T-helper 1 cell (primary cell): ENCODE measurements around the gene MEI4.
"Not testable (repeated sequence)": the region's sequence is repeated elsewhere in the genome, so short reads cannot be mapped to it uniquely, and the experiment has no call there.

Experiments
- DNase-seq, 5 donors: peaks; one replicate each; pipeline ENCODE4 v3.0.0-alpha.2; 2012 to 2020

The MEI4 gene

DNA sequence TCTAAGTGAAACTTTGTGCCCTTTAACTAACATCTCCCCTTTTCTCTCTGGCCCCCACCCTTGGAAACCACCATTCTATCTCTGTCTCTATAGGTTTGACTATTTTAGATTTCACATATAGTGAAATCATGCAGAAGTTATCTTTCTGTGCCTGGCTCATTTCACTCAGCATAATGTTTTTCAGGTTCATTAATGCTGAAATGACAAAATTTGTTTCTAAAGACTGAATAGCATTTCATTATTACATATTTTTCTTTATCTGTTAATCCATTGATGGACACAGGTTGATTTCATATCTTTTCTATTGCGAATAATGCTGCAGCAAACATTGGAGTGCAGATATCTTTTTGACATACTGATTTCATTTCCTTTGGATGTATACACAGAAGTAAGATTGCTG lies 30.7 kb downstream of the MEI4 start:
- no peak for DNase-seq

DNA sequence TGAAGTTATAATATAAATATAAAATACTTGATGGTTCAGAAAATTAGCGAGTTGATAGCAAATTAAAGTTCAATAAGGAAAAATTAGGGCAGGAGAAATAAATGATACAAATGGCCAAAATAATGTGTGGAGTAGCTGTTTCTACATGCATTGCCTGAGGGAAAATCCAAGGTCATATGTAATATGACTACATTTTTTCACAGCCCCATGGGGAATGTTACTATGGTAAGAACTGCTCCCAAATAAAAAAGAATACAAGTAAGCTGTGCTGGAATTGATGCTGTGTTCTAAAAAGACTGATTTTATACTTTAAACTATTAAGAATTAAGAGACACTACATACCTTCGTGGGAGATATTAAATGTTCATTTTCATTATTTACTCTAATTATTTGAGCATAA lies 34.1 kb downstream of the MEI4 start:
- DNase-seq: no peak

DNA sequence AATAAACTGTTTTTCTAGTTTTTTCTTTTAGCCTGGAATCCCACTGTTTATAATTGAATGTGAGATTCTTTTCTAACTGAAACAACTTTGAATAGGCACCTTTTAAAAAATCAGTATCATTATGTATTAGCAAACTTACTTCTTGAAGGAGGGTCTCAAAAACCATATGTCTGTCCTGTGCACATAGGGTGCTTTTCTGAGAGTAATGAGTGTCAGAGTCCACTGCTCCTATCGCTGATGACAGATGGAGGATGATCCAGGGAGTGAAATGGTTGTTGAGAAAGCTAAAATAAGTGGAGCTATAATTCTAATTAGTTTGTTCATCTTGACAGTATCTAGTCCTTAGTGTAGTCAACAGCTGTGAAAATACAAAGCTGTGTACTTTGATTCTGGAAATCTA lies 35.8 kb downstream of the MEI4 start:
- DNase-seq: no peak

- DNase-seq: not testable (repeated sequence)
These were observed 47.3 kb downstream of the MEI4 start for GRCh38 chr6:77700095-77700494.

DNA sequence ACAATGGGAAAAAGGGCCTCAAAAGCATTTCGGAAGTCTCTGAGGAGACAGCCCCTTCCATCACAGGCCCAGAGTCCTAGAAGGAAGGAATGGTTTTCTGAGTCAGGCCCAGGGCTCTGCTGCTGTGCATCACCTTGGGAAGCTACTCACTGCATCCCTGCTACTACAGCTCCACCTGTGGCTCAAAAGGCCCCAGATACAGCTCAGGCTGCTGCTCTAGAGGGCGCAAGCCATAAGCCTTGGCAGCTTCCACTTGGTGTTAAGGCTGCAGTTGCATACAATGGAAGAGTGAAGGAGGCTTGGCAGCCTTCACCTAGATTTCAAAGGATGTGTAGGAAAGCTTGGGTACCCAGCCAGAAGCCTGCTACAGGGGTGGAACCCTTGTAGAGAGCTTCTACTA lies 54.8 kb downstream of the MEI4 start:
- no peak for DNase-seq

DNA sequence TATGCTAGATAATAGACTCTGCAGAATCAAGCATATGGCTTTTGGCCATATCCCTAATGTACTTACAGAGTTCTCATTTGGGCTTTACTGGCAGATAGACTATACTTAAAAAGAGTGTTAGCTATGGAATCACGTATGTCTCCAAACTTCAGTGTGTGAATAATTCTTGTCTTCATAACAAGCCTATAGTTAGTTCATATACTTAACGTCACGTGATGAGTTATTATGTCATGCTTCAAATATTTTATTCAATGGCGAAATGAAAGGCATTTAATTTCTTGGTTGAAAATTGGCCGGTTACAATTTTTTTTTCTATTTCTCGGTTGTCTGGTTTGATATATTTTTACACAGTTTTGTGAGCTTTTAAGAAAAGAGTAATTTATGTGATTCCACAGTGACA lies 62.7 kb downstream of the MEI4 start:
- DNase-seq: no peak

DNA sequence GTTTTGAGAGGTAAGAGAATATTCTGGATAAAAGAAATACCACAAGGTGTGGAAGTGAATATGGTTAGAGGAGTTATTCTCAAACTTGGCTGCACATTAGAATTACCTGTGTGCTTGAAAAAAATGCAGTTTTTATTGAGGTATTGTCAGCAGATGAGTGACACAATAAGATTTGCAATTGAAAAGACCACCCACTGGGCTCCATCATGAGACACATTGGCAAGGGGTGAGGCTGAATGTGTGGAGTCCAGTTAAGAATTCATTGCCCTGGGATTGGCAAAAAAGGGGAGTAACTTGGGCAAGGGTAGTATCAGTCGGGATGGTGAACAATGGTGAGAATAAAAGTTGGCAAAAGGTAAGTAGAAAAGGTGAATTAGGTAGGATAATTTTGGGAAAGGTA lies 63.5 kb downstream of the MEI4 start:
- DNase-seq: no peak

- not testable (repeated sequence) for DNase-seq
These were observed 83.2 kb downstream of the MEI4 start for GRCh38 chr6:77736010-77736409.

GRCh38 chr6:77740380-77740779 lies 87.5 kb downstream of the MEI4 start:
- DNase-seq: no peak

DNA sequence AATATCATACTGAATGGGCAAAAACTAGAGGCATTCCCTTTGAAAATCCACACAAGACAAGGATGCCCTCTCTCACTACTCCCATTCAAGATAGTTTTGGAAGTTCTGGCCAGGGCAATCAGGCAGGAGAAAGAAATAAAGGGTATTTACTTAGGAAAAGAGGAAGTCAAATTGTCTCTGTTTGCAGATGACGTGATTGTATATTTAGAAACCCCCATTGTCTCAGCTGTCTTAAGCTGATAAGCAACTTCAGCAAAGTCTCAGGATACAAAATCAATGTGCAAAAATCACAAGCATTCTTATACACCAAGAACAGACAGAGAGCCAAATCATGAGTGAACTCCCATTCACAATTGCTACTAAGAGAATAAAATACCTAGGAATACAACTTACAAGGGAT lies 99.3 kb downstream of the MEI4 start:
- DNase-seq: not testable (repeated sequence)

- DNase-seq: no peak
These were observed 109.5 kb downstream of the MEI4 start for GRCh38 chr6:77762386-77762785.

GRCh38 chr6:77763124-77763523 lies 110.3 kb downstream of the MEI4 start:
- no peak for DNase-seq

- no peak for DNase-seq
These were observed 111.5 kb downstream of the MEI4 start for GRCh38 chr6:77764364-77764763.

GRCh38 chr6:77773157-77773822 lies 120.5 kb downstream of the MEI4 start:
- DNase-seq: no peak

DNA sequence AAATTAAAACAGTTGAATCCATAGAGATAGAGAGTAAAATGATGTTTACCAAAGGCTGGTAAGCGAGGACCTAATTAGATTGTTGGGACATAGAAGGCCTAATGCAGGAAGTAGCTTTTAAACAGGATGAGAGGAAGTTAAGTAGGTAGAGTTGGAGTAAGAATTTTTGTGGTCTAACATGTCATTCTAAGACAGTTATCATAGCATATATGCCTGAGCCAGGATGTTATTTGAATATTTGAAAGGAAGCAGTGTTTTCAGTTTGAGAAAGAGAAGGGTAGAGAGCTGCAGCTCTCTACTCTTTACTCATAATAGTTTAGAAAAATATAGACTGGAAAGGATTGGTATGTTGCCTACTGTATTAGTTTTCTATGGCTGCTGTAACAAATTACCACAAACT lies 121.6 kb downstream of the MEI4 start:
- peak in 1 of 5 donors; percentile 1 for DNase-seq

GRCh38 chr6:77776441-77776840 lies 123.6 kb downstream of the MEI4 start:
- no peak for DNase-seq

DNA sequence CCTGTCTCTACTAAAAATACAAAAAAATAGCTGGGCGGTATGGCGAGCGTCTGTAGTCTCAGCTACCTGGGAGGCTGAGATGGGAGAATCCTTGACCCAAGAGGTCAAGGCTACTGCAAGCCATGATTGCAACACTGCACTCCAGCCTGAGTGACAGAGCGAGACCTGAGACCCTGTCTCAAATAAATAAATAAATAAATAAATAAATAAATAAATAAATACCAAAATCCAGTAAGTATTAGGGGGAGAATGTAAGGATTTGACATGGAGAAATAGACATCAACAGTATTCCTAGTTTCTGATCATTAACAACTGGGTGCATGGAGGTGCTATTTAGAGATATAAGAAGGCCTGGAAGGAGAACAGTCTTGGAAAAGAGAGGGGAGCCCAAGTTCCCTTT lies 125.7 kb downstream of the MEI4 start:
- DNase-seq: no peak

DNA sequence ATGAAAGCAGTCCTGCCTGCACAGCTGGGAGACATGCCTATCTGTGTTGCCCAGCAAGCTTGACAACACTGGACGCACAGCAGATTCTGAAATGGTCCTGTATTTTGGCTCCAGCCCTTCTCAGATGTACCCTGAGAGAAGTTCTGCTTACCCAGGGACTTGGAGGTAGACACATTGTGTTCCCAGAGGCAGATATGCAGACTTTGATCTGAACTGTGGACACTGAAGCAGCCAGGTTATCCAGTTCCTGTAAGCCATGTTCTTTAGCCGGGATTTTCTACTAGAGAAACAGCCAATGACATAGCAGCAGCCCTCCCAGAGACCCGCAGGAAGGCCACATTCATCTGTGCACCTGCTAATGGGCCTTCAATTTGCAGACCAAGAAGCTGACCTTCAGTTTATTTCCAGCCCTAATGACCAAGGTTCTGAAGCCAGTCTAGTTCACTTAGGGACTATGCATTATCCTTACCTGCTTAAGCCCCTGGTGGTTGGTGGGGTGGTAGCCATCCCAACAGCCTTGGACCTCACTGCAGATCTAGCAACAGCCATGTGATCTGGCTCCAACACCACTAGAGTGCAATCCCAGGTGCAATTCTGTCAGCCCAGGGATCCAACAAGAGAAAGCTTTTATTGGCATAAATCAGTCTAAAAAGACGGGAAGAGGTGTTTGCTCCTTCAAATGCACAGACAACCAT lies 134.2 kb downstream of the MEI4 start:
- DNase-seq: no peak

DNA sequence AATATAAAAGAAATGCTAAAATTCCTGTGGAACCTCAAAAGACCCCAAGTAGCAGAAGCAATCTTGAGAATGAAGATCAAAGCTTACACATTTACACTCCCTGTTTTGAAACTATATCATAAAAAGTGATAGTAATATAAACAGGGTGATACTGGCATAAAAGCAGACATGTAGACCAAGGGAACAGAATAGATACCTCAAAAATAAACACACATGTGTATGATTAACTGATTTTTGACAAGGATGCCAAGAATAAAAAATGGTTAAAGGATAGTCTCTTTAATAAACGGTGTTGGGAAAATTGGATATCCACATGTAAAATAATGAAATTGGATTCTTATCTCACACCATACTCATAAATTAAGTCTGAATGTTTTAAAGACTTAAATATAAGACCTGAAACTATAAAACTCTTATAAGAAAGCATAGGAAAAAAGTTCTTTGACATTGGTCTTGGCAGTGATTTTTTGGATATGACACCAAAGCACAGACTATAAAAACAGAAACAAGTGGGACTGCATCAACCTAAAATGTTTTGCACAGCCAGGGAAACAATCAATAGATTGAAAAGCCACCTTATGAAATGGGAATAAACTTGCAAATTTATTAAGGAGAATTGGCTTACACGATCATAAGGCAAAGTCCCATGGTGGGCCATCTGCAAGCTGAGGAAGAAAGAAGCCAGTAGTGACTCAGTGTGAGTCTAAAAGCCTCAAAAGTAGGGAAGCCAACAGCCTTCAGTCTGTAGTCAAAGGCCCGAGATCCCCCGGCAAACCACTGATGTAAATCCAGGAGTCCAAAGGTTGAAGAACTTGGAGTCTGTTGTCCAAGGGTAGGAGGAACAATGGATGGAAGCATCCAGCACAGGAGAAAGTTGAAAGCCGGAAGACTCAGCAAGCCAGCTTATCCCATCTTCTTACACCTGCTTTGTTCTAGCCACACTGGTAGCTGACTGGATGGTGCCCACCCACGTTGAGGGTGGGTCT lies 144.3 kb downstream of the MEI4 start:
- DNase-seq: no peak

DNA sequence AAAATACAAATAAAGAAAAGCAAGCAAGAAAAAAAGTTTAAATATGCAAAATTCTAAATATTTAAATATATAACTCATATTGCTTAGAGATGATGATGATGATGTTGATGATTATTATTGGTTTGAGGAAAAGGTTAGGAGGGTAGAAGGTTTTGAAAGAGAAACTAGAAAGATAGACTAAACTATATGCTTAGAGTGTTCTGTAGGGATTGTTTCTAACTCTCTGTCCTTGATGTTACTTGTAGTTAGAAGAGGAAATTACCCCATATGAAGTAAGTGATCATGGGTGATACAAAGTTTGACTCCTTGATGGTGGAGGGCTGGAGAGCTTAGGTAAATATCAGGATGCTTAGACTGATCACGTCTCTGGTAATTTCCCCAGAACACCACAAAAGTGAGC lies 159.5 kb downstream of the MEI4 start:
- no peak for DNase-seq

DNA sequence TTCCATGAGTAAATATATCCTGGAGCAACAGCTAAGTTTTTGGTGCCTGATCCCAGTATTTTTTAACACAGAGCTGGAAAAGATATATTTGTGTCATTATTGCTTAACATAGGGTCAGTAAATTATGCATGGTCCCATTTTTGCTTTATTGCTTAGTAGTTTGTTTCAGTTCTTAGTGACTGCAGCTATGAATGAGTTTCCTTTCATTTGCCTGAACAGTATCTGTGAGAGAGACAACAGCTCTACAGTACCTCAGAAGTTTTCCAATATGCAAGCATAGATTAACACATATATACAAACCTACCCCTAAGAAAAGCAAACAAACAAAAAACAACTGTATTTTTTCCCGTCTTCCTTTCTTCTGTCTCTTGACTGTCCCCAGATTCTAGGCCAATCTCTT lies 160.3 kb downstream of the MEI4 start:
- no peak for DNase-seq

DNA sequence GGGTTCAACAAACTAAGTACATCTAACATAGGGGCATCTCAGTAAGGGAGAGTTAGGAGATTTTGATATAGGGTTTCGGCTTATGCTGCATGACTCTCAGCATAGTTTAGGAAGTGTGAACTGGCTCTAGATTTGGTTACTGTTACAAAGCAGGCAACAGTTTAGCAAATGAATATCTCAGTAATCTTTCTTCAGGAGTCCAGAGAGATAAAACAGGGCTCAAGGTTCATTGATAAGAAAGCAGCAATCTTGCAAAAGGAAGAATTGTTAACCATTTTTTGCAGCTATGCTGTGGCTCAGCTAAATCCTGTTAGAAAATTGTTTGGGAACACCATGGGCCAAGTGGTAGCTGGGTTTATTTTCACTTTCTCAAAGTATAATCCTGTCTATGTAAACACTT lies 161.3 kb downstream of the MEI4 start:
- DNase-seq: no peak

DNA sequence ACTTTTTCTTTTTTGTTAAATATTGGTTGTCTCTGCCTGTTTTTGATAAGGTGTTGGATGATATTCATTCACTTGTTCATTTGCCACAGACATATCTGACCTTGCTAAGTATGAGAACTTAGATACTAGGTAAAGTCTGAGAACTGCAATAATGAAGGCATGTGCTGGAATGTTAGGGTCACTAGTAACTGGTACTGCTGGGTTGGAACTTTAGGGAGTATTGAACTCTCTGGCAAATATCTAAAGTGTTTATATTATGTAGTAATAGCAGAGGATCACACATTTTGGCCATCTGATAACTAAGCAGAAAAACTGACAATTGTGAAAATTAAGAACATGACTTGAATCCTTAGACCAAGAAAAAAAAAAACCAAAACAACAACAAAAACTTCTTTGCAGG lies 162.7 kb downstream of the MEI4 start:
- no peak for DNase-seq
